Memory B cell (primary cell): ENCODE results near the gene TRHDE.
"Not testable (repeated sequence)": the region's sequence is repeated elsewhere in the genome, so short reads cannot be mapped to it uniquely, and the experiment has no call there.

ENCODE experiments used
- ATAC-seq: fragments of 150-1000 bp; cut with Tn5 transposase; 2 replicates; pipeline ENCODE4 v1.10.0; 2021; ENCODE audit warnings: low read depth, mild to moderate bottlenecking, moderate library complexity
- DNase-seq, 2 donors: peaks; one replicate each; pipeline ENCODE4 v3.0.0; 2022; ENCODE audit warnings: low spot score in 2 of 2
- H3K27ac Mint-ChIP-seq: one replicate; pipeline ENCODE4 v1.8.0; 2022; ENCODE audit warnings: mild to moderate bottlenecking, moderate library complexity, mixed read lengths
- H3K27me3 Mint-ChIP-seq: one replicate; pipeline ENCODE4 v1.8.0; 2022; ENCODE audit warnings: mixed read lengths
- H3K36me3 Mint-ChIP-seq: one replicate; pipeline ENCODE4 v1.8.0; 2022; ENCODE audit warnings: mild to moderate bottlenecking, mixed read lengths
- H3K4me1 Mint-ChIP-seq: one replicate; pipeline ENCODE4 v1.8.0; 2022; ENCODE audit warnings: mixed read lengths
- H3K4me3 Mint-ChIP-seq: one replicate; pipeline ENCODE4 v1.8.0; 2022; ENCODE audit warnings: mild to moderate bottlenecking, moderate library complexity, mixed read lengths
- H3K9me3 Mint-ChIP-seq: one replicate; pipeline ENCODE4 v1.8.0; 2022; ENCODE audit warnings: mixed read lengths

Gene TRHDE

GRCh38 chr12:72647139-72647538, 375.0 kb downstream of the TRHDE start:
- no peak overlapping the region for H3K27ac Mint-ChIP-seq
- ATAC-seq: no peak
- peaks cover 2% of the 10 kb centered on the region for H3K9me3 Mint-ChIP-seq
- DNase-seq: no peak
- no peaks in the 10 kb centered on the region for H3K36me3 Mint-ChIP-seq
- no peaks in the 10 kb centered on the region for H3K4me1 Mint-ChIP-seq
- no peak overlapping the region for H3K4me3 Mint-ChIP-seq
- no peaks in the 10 kb centered on the region for H3K27me3 Mint-ChIP-seq

- Mint-ChIP-seq H3K27me3 (no peaks in the 10 kb centered on the region), H3K9me3 (no peaks in the 10 kb centered on the region), H3K27ac (no peak overlapping the region), H3K4me3 (no peak overlapping the region), H3K36me3 (no peaks in the 10 kb centered on the region), H3K4me1 (no peaks in the 10 kb centered on the region)
- no peak for DNase-seq
- no peak for ATAC-seq
These were observed 386.4 kb downstream of the TRHDE start for GRCh38 chr12:72658615-72659014.

- not testable (repeated sequence) for H3K4me3 Mint-ChIP-seq, ATAC-seq, DNase-seq, H3K27me3 Mint-ChIP-seq, H3K27ac Mint-ChIP-seq, H3K4me1 Mint-ChIP-seq, H3K36me3 Mint-ChIP-seq, H3K9me3 Mint-ChIP-seq
These were observed 388.0 kb downstream of the TRHDE start for GRCh38 chr12:72660174-72660573.

- no peaks in the 10 kb centered on the region for H3K36me3 Mint-ChIP-seq
- DNase-seq: no peak
- peaks cover 4% of the 10 kb centered on the region for H3K9me3 Mint-ChIP-seq
- H3K27ac Mint-ChIP-seq: peak overlapping the region; percentile 60
- H3K4me3 Mint-ChIP-seq: no peak overlapping the region
- ATAC-seq: peak; percentile 82
- peaks cover 5% of the 10 kb centered on the region for H3K4me1 Mint-ChIP-seq
- no peaks in the 10 kb centered on the region for H3K27me3 Mint-ChIP-seq
These were observed 401.7 kb downstream of the TRHDE start for GRCh38 chr12:72673853-72674252.

GRCh38 chr12:72676556-72676955, 404.4 kb downstream of the TRHDE start:
- H3K9me3 Mint-ChIP-seq: peaks cover 4% of the 10 kb centered on the region
- DNase-seq (no peak), ATAC-seq (no peak)
- H3K27ac Mint-ChIP-seq: no peak overlapping the region
- peaks cover 5% of the 10 kb centered on the region for H3K4me1 Mint-ChIP-seq
- no peaks in the 10 kb centered on the region for H3K36me3 Mint-ChIP-seq
- no peaks in the 10 kb centered on the region for H3K27me3 Mint-ChIP-seq
- no peak overlapping the region for H3K4me3 Mint-ChIP-seq

GRCh38 chr12:72677139-72677538, 405.0 kb downstream of the TRHDE start:
- no peak overlapping the region for H3K4me3 Mint-ChIP-seq
- H3K27me3 Mint-ChIP-seq: no peaks in the 10 kb centered on the region
- no peak for DNase-seq
- H3K9me3 Mint-ChIP-seq: peaks cover 4% of the 10 kb centered on the region
- peaks cover 5% of the 10 kb centered on the region for H3K4me1 Mint-ChIP-seq
- no peak overlapping the region for H3K27ac Mint-ChIP-seq
- H3K36me3 Mint-ChIP-seq: no peaks in the 10 kb centered on the region
- ATAC-seq: no peak

GRCh38 chr12:72677846-72678245, 405.7 kb downstream of the TRHDE start:
- peaks cover 5% of the 10 kb centered on the region for H3K4me1 Mint-ChIP-seq
- H3K36me3 Mint-ChIP-seq: no peaks in the 10 kb centered on the region
- ATAC-seq: no peak

GRCh38 chr12:72679147-72679757, 407.1 kb downstream of the TRHDE start:
- H3K4me3 Mint-ChIP-seq: no peak overlapping the region
- no peaks in the 10 kb centered on the region for H3K27me3 Mint-ChIP-seq
- no peak overlapping the region for H3K27ac Mint-ChIP-seq
- no peak for ATAC-seq
- DNase-seq: no peak
- peaks cover 3% of the 10 kb centered on the region for H3K4me1 Mint-ChIP-seq
- no peaks in the 10 kb centered on the region for H3K36me3 Mint-ChIP-seq
- H3K9me3 Mint-ChIP-seq: peaks cover 3% of the 10 kb centered on the region

More at GRCh38 chr12:72677846-72678245, 405.7 kb downstream of the TRHDE start:
- peaks cover 4% of the 10 kb centered on the region for H3K9me3 Mint-ChIP-seq
- H3K27me3 Mint-ChIP-seq: no peaks in the 10 kb centered on the region
- H3K4me3 Mint-ChIP-seq: no peak overlapping the region
- no peak overlapping the region for H3K27ac Mint-ChIP-seq
- no peak for DNase-seq

GRCh38 chr12:72681028-72681427, 408.9 kb downstream of the TRHDE start:
- no peaks in the 10 kb centered on the region for H3K9me3 Mint-ChIP-seq
- no peak for ATAC-seq
- no peak overlapping the region for H3K4me3 Mint-ChIP-seq
- H3K4me1 Mint-ChIP-seq: peaks cover 3% of the 10 kb centered on the region
- H3K36me3 Mint-ChIP-seq: no peaks in the 10 kb centered on the region
- no peak overlapping the region for H3K27ac Mint-ChIP-seq
- H3K27me3 Mint-ChIP-seq: no peaks in the 10 kb centered on the region
- no peak for DNase-seq

- Mint-ChIP-seq H3K27me3 (no peaks in the 10 kb centered on the region), H3K4me3 (no peak overlapping the region)
These were observed 412.3 kb downstream of the TRHDE start for GRCh38 chr12:72684491-72684890.

GRCh38 chr12:72692338-72692737, 420.2 kb downstream of the TRHDE start:
- H3K36me3 Mint-ChIP-seq: no peaks in the 10 kb centered on the region
- ATAC-seq (no peak), DNase-seq (no peak)
- H3K4me1 Mint-ChIP-seq: no peaks in the 10 kb centered on the region
- no peak overlapping the region for H3K4me3 Mint-ChIP-seq
- H3K27ac Mint-ChIP-seq: no peak overlapping the region
- no peaks in the 10 kb centered on the region for H3K27me3 Mint-ChIP-seq
- H3K9me3 Mint-ChIP-seq: peaks cover 5% of the 10 kb centered on the region

More at GRCh38 chr12:72684491-72684890, 412.3 kb downstream of the TRHDE start:
- no peak overlapping the region for H3K27ac Mint-ChIP-seq
- ATAC-seq: no peak
- no peaks in the 10 kb centered on the region for H3K36me3 Mint-ChIP-seq
- H3K4me1 Mint-ChIP-seq: no peaks in the 10 kb centered on the region
- DNase-seq: no peak
- H3K9me3 Mint-ChIP-seq: peaks cover 4% of the 10 kb centered on the region

GRCh38 chr12:72694193-72694592, 422.0 kb downstream of the TRHDE start:
- DNase-seq: no peak
- Mint-ChIP-seq H3K27me3 (no peaks in the 10 kb centered on the region), H3K4me1 (no peaks in the 10 kb centered on the region), H3K9me3 (peaks cover 6% of the 10 kb centered on the region), H3K27ac (no peak overlapping the region), H3K4me3 (no peak overlapping the region), H3K36me3 (no peaks in the 10 kb centered on the region)
- no peak for ATAC-seq

GRCh38 chr12:72699362-72699761, 427.2 kb downstream of the TRHDE start:
- Mint-ChIP-seq H3K27ac (no peak overlapping the region), H3K36me3 (no peaks in the 10 kb centered on the region)
- no peak for ATAC-seq

GRCh38 chr12:72712025-72712424, 439.9 kb downstream of the TRHDE start:
- not testable (repeated sequence) for H3K27ac Mint-ChIP-seq, H3K4me3 Mint-ChIP-seq, DNase-seq, H3K9me3 Mint-ChIP-seq, ATAC-seq, H3K27me3 Mint-ChIP-seq, H3K36me3 Mint-ChIP-seq, H3K4me1 Mint-ChIP-seq

More at GRCh38 chr12:72699362-72699761, 427.2 kb downstream of the TRHDE start:
- no peak for DNase-seq
- Mint-ChIP-seq H3K27me3 (no peaks in the 10 kb centered on the region), H3K9me3 (peaks cover 14% of the 10 kb centered on the region), H3K4me1 (no peaks in the 10 kb centered on the region), H3K4me3 (no peak overlapping the region)

- Mint-ChIP-seq H3K27me3 (no peaks in the 10 kb centered on the region), H3K4me1 (no peaks in the 10 kb centered on the region), H3K36me3 (no peaks in the 10 kb centered on the region), H3K27ac (no peak overlapping the region), H3K4me3 (no peak overlapping the region), H3K9me3 (peaks cover 5% of the 10 kb centered on the region)
- DNase-seq: no peak
- ATAC-seq: no peak
These were observed 444.1 kb downstream of the TRHDE start for GRCh38 chr12:72716221-72716620.
